Liver (tissue), 9 donors: ENCODE data around the gene IL21. TPM values are rescaled to one million over a fixed set of nuclear protein-coding genes. Genes with fewer than 3 reads are reported as not detected.

Experiments used
- DNase-seq: peaks from one replicate; pipeline ENCODE4 v3.0.0-alpha.2; 2017; ENCODE audit warnings: low spot score
- H3K27ac ChIP-seq, 2 donors: one replicate each; pipeline ENCODE4 v1.7.0; 2013; ENCODE audit warnings: inconsistent platforms in 2 of 2, low read length in 2 of 2, control low read depth in 1 of 2, low read depth in 1 of 2, mild to moderate bottlenecking in 1 of 2
- H3K27me3 ChIP-seq, 4 donors: one replicate each; pipeline versions ENCODE4 v1.6.1 to v1.7.0; 2013; ENCODE audit warnings: low read length in 3 of 4, inconsistent platforms in 1 of 4, mild to moderate bottlenecking in 1 of 4, moderate library complexity in 1 of 4; ENCODE audit not compliant: control insufficient read depth in 4 of 4, insufficient read depth in 4 of 4
- H3K36me3 ChIP-seq, 4 donors: one replicate each; pipeline versions ENCODE4 v1.6.1 to v1.7.0; 2013; ENCODE audit warnings: low read length in 3 of 4, mild to moderate bottlenecking in 3 of 4, low read depth in 1 of 4, moderate library complexity in 1 of 4; ENCODE audit not compliant: control insufficient read depth in 4 of 4, insufficient read depth in 3 of 4
- H3K4me1 ChIP-seq, 4 donors: one replicate each; pipeline versions ENCODE4 v1.6.1 to v1.7.0; 2013; ENCODE audit warnings: low read length in 3 of 4, mild to moderate bottlenecking in 3 of 4, moderate library complexity in 1 of 4; ENCODE audit not compliant: control insufficient read depth in 4 of 4, insufficient read depth in 4 of 4
- H3K4me3 ChIP-seq, 3 donors: one replicate each; pipeline versions ENCODE4 v1.6.1 to v1.7.0; 2013; ENCODE audit warnings: low read length in 3 of 3, control low read depth in 1 of 3, low read depth in 1 of 3, mild to moderate bottlenecking in 1 of 3
- H3K9ac ChIP-seq, 2 donors: one replicate each; pipeline ENCODE4 v1.7.0; 2013; ENCODE audit warnings: low read length in 2 of 2, mild to moderate bottlenecking in 2 of 2, moderate library complexity in 2 of 2, control low read depth in 1 of 2, low read depth in 1 of 2
- H3K9me3 ChIP-seq, 4 donors: one replicate each; pipeline versions ENCODE4 v1.6.1 to v1.7.0; 2013; ENCODE audit warnings: low read length in 3 of 4; ENCODE audit not compliant: control insufficient read depth in 4 of 4
- EGR1 ChIP-seq, 2 donors: IDR thresholded peaks; 2 replicates each; pipeline ENCODE4 v1.6.1; 2016 to 2018; ENCODE audit warnings: antibody characterized with exemption in 2 of 2, low read depth in 2 of 2
- FOXA1 ChIP-seq: IDR thresholded peaks from 2 replicates; pipeline ENCODE4 v1.6.1; 2016; ENCODE audit warnings: antibody characterized with exemption
- FOXA2 ChIP-seq: IDR thresholded peaks from 2 replicates; pipeline ENCODE4 v1.6.1; 2016; ENCODE audit warnings: antibody characterized with exemption
- GABPA ChIP-seq, 2 donors: IDR thresholded peaks in 1 of 2; conservative IDR thresholded peaks in 1 of 2; 2 replicates each; pipeline ENCODE4 v1.6.1; 2016; ENCODE audit warnings: antibody characterized with exemption in 2 of 2, mild to moderate bottlenecking in 1 of 2, moderate library complexity in 1 of 2
- HNF4A ChIP-seq, 2 donors: conservative IDR thresholded peaks; 2 replicates each; pipeline ENCODE4 v1.6.1; 2016; ENCODE audit warnings: antibody characterized with exemption in 2 of 2, mild to moderate bottlenecking in 2 of 2
- HNF4G ChIP-seq: IDR thresholded peaks from 2 replicates; pipeline ENCODE4 v1.6.1; 2016; ENCODE audit warnings: antibody characterized with exemption
- JUND ChIP-seq, 2 donors: IDR thresholded peaks; 2 replicates each; pipeline ENCODE4 v1.6.1; 2016; ENCODE audit warnings: antibody characterized with exemption in 2 of 2
- NR2F2 ChIP-seq: IDR thresholded peaks from 2 replicates; pipeline ENCODE4 v1.6.1; 2016; ENCODE audit warnings: antibody characterized with exemption
- RAD21 ChIP-seq, 2 donors: IDR thresholded peaks; 2 replicates each; pipeline ENCODE4 v1.6.1; 2016; ENCODE audit warnings: antibody characterized with exemption in 2 of 2, mild to moderate bottlenecking in 2 of 2
- RXRA ChIP-seq, 2 donors: IDR thresholded peaks; 2 replicates each; pipeline ENCODE4 v1.6.1; 2017 to 2018; ENCODE audit warnings: antibody characterized with exemption in 2 of 2, mild to moderate bottlenecking in 1 of 2
- SP1 ChIP-seq: IDR thresholded peaks from 2 replicates; pipeline ENCODE4 v1.6.1; 2018; ENCODE audit warnings: antibody characterized with exemption, mild to moderate bottlenecking
- TAF1 ChIP-seq: conservative IDR thresholded peaks from 2 replicates; pipeline ENCODE4 v1.6.1; 2016; ENCODE audit warnings: antibody characterized with exemption, mild to moderate bottlenecking
- YY1 ChIP-seq: IDR thresholded peaks from 2 replicates; pipeline ENCODE4 v1.6.1; 2016; ENCODE audit warnings: antibody characterized with exemption, mild to moderate bottlenecking
- WGBS: extraction: QIAGEN DNeasy Blood & Tissue Kit; methylation state at CpG from one replicate; pipeline ENCODE4 v1.1.7; 2013; 5-methylcytosine and 5-hydroxymethylcytosine counted together
- polyA plus RNA-seq, 2 donors: library from polyadenylated mRNA; stranded (reverse) in 1 of 2; unstranded in 1 of 2; fragments of 200-250 nt in 1 of 2; fragments of >200 nt in 1 of 2; fragmentation: Nextera tagmentation in 1 of 2; extraction: Ambion mirVana in 1 of 2; gene quantifications; one replicate each; pipeline versions ENCODE4 v1.2.1 to v1.2.3, GENCODE V29; 2013 to 2015
- total RNA-seq, 2 donors: library from RNA; depleted of rRNA; stranded (reverse); fragments of >200 nt; gene quantifications; one replicate each; pipeline ENCODE4 v1.2.3, GENCODE V29; 2014
- TF ChIP-seq, protein P1 (sequence below): IDR thresholded peaks from 2 replicates; pipeline ENCODE4 v1.6.1; 2016; ENCODE audit warnings: antibody characterized with exemption, mild to moderate bottlenecking
- TF ChIP-seq, protein P2 (sequence below): fragments of 150-350 bp; IDR thresholded peaks from 2 replicates; pipeline ENCODE4 v1.5.1; 2017; ENCODE audit warnings: improper control_type of control experiment, low read depth, low read length; ENCODE audit not compliant: missing input control
- TF ChIP-seq, protein P3 (sequence below): IDR thresholded peaks from 2 replicates; pipeline ENCODE4 v1.6.1; 2016; ENCODE audit warnings: antibody characterized with exemption
- TF ChIP-seq, protein P4 (sequence below): IDR thresholded peaks from 2 replicates; pipeline ENCODE4 v1.6.1; 2016; ENCODE audit warnings: antibody characterized with exemption
- TF ChIP-seq, protein P5 (sequence below): IDR thresholded peaks from 2 replicates; pipeline ENCODE4 v1.6.1; 2016; ENCODE audit warnings: antibody characterized with exemption
- donor health status: healthy.
- donor health status: healthy.
- donor health status: healthy.
- donor health status: healthy.
- donor health status: healthy.

IL21 gene
- total and polyA plus RNA-seq, 4 donors: not detected

DNA sequence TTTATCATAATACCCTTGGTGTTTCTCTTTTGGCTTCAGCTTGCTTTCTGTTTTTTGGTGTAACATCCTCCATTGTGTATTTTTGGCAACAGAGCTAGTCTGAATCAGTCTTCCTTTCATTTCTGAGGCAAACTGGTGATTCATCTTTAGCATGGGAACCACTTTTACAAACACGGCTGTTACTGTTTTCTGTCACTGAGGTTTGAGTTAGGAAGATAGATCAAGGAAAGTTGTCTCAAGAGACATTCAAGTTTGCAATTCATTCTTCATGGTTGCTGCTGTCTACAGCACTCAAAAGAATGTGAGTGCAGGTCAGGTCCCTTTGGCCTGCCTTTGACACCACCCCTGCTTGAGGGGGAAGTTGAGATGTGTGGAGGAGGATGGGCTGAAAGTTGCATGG, 36.3 kb downstream of the IL21 start:
- no peaks in the 10 kb centered on the region for H3K27me3 ChIP-seq
- TF ChIP-seq FOXA2 (no peak), TAF1 (no peak), GABPA (IDR thresholded peaks at IDR 0.05 in 1 of 2, conservative IDR thresholded peaks at IDR 0.05 in 1 of 2) (no peak), NR2F2 (no peak), YY1 (no peak), FOXA1 (no peak), EGR1 (IDR thresholded peaks at IDR 0.05; ENCODE audit: low read depth in 2 of 2) (no peak), RXRA (IDR thresholded peaks at IDR 0.05) (no peak), SP1 (no peak), HNF4A (conservative IDR thresholded peaks at IDR 0.05) (no peak), RAD21 (IDR thresholded peaks at IDR 0.05) (no peak), HNF4G (no peak), JUND (IDR thresholded peaks at IDR 0.05) (no peak)
- TF ChIP-seq, protein P1, sequence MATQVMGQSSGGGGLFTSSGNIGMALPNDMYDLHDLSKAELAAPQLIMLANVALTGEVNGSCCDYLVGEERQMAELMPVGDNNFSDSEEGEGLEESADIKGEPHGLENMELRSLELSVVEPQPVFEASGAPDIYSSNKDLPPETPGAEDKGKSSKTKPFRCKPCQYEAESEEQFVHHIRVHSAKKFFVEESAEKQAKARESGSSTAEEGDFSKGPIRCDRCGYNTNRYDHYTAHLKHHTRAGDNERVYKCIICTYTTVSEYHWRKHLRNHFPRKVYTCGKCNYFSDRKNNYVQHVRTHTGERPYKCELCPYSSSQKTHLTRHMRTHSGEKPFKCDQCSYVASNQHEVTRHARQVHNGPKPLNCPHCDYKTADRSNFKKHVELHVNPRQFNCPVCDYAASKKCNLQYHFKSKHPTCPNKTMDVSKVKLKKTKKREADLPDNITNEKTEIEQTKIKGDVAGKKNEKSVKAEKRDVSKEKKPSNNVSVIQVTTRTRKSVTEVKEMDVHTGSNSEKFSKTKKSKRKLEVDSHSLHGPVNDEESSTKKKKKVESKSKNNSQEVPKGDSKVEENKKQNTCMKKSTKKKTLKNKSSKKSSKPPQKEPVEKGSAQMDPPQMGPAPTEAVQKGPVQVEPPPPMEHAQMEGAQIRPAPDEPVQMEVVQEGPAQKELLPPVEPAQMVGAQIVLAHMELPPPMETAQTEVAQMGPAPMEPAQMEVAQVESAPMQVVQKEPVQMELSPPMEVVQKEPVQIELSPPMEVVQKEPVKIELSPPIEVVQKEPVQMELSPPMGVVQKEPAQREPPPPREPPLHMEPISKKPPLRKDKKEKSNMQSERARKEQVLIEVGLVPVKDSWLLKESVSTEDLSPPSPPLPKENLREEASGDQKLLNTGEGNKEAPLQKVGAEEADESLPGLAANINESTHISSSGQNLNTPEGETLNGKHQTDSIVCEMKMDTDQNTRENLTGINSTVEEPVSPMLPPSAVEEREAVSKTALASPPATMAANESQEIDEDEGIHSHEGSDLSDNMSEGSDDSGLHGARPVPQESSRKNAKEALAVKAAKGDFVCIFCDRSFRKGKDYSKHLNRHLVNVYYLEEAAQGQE: no peak
- TF ChIP-seq, protein P2, sequence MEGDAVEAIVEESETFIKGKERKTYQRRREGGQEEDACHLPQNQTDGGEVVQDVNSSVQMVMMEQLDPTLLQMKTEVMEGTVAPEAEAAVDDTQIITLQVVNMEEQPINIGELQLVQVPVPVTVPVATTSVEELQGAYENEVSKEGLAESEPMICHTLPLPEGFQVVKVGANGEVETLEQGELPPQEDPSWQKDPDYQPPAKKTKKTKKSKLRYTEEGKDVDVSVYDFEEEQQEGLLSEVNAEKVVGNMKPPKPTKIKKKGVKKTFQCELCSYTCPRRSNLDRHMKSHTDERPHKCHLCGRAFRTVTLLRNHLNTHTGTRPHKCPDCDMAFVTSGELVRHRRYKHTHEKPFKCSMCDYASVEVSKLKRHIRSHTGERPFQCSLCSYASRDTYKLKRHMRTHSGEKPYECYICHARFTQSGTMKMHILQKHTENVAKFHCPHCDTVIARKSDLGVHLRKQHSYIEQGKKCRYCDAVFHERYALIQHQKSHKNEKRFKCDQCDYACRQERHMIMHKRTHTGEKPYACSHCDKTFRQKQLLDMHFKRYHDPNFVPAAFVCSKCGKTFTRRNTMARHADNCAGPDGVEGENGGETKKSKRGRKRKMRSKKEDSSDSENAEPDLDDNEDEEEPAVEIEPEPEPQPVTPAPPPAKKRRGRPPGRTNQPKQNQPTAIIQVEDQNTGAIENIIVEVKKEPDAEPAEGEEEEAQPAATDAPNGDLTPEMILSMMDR: no peak
- TF ChIP-seq, protein P3, sequence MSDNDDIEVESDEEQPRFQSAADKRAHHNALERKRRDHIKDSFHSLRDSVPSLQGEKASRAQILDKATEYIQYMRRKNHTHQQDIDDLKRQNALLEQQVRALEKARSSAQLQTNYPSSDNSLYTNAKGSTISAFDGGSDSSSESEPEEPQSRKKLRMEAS: no peak
- TF ChIP-seq, protein P4, sequence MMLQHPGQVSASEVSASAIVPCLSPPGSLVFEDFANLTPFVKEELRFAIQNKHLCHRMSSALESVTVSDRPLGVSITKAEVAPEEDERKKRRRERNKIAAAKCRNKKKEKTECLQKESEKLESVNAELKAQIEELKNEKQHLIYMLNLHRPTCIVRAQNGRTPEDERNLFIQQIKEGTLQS: no peak
- TF ChIP-seq, protein P5, sequence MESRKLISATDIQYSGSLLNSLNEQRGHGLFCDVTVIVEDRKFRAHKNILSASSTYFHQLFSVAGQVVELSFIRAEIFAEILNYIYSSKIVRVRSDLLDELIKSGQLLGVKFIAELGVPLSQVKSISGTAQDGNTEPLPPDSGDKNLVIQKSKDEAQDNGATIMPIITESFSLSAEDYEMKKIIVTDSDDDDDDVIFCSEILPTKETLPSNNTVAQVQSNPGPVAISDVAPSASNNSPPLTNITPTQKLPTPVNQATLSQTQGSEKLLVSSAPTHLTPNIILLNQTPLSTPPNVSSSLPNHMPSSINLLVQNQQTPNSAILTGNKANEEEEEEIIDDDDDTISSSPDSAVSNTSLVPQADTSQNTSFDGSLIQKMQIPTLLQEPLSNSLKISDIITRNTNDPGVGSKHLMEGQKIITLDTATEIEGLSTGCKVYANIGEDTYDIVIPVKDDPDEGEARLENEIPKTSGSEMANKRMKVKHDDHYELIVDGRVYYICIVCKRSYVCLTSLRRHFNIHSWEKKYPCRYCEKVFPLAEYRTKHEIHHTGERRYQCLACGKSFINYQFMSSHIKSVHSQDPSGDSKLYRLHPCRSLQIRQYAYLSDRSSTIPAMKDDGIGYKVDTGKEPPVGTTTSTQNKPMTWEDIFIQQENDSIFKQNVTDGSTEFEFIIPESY: no peak
- H3K9me3 ChIP-seq: no peaks in the 10 kb centered on the region
- H3K4me3 ChIP-seq: no peak overlapping the region
- WGBS: 68% methylated on average over 1 of the region's 1 CpG
- no peak overlapping the region for H3K27ac ChIP-seq
- H3K36me3 ChIP-seq: no peaks in the 10 kb centered on the region
- DNase-seq: no peak
- H3K9ac ChIP-seq: no peak overlapping the region
- no peaks in the 10 kb centered on the region for H3K4me1 ChIP-seq
